Keratinocyte (primary cell): ENCODE measurements around the gene GPR157. TPM values are rescaled to one million over a fixed set of nuclear protein-coding genes. Genes with fewer than 3 reads are reported as not detected.
A peak's percentile ranks its signal among the peaks of the same experiment; 100 is the strongest.

Experiments
- DNase-seq: peaks from one replicate; pipeline ENCODE4 v3.0.0-alpha.2; 2011; ENCODE audit warnings: low read depth, missing footprints, low spot score
- FAIRE-seq: peaks from 2 replicates; lab custom pipeline; 2011; peaks lifted over from hg19 to GRCh38; lab: Jason Lieb, UNC
- H2AFZ ChIP-seq: 2 replicates; pipeline ENCODE4 v1.6.0; 2012; ENCODE audit warnings: low read length, control low read depth, inconsistent platforms; ENCODE audit not compliant: control insufficient read depth
- H3K27ac ChIP-seq: 2 replicates; pipeline ENCODE4 v1.5.1; 2011; ENCODE audit warnings: low read length; ENCODE audit not compliant: control insufficient read depth, insufficient read depth
- H3K27me3 ChIP-seq: 3 replicates; pipeline ENCODE4 v1.6.0; 2011; ENCODE audit warnings: low read length; ENCODE audit not compliant: control insufficient read depth, insufficient read depth; ENCODE audit errors: extremely low read depth
- H3K36me3 ChIP-seq, 2 experiments: 2 replicates in 1 of 2; 3 replicates in 1 of 2; pipeline ENCODE4 v1.5.1; 2011; ENCODE audit warnings: low read length in 2 of 2, mild to moderate bottlenecking in 1 of 2; ENCODE audit not compliant: control insufficient read depth in 2 of 2, insufficient read depth in 2 of 2; ENCODE audit errors: extremely low read depth in 1 of 2
- H3K4me1 ChIP-seq: 3 replicates; pipeline ENCODE4 v1.5.1; 2011; ENCODE audit warnings: low read length; ENCODE audit not compliant: control insufficient read depth, insufficient read depth; ENCODE audit errors: extremely low read depth
- H3K4me2 ChIP-seq: 3 replicates; pipeline ENCODE4 v1.6.0; 2011; ENCODE audit warnings: low read depth, low read length; ENCODE audit not compliant: control insufficient read depth, insufficient read depth; ENCODE audit errors: extremely low read depth
- H3K4me3 ChIP-seq, 3 experiments: fragments of 200-600 bp in 1 of 3; sonication (generic) in 1 of 3; 2 replicates in 2 of 3; 3 replicates in 1 of 3; pipeline ENCODE4 v1.5.1; 2011 to 2016; ENCODE audit warnings: low read length in 3 of 3, mild to moderate bottlenecking in 3 of 3, control low read depth in 2 of 3, inconsistent platforms in 1 of 3, low read depth in 1 of 3, mixed read lengths in 1 of 3, mixed run types in 1 of 3, moderate library complexity in 1 of 3; ENCODE audit not compliant: control insufficient read depth in 2 of 3, insufficient read depth in 2 of 3; ENCODE audit errors: extremely low read depth in 1 of 3
- H3K79me2 ChIP-seq: 2 replicates; pipeline ENCODE4 v1.6.0; 2012; ENCODE audit warnings: low read length; ENCODE audit not compliant: control insufficient read depth, insufficient read depth
- H3K9ac ChIP-seq: 3 replicates; pipeline ENCODE4 v1.6.0; 2011; ENCODE audit warnings: low read length; ENCODE audit not compliant: control insufficient read depth, insufficient read depth; ENCODE audit errors: extremely low read depth
- H3K9me1 ChIP-seq: 3 replicates; pipeline ENCODE4 v1.6.0; 2011; ENCODE audit warnings: low read length; ENCODE audit not compliant: control insufficient read depth, insufficient read depth; ENCODE audit errors: extremely low read depth
- H3K9me3 ChIP-seq: 2 replicates; pipeline ENCODE4 v1.5.1; 2012; ENCODE audit warnings: low read depth, low read length; ENCODE audit not compliant: control insufficient read depth
- H4K20me1 ChIP-seq: 3 replicates; pipeline ENCODE4 v1.6.0; 2011; ENCODE audit warnings: low read length; ENCODE audit not compliant: control insufficient read depth, insufficient read depth; ENCODE audit errors: extremely low read depth
- CTCF ChIP-seq, 3 experiments: IDR thresholded peaks in 1 of 3; conservative IDR thresholded peaks in 1 of 3; optimal IDR thresholded peaks in 1 of 3; 2 replicates in 2 of 3; 3 replicates in 1 of 3; pipeline versions ENCODE3 to v1.5.1; 2011; ENCODE audit warnings: low read length in 3 of 3, mild to moderate bottlenecking in 3 of 3, moderate library complexity in 2 of 3, control low read depth in 1 of 3, inconsistent platforms in 1 of 3; ENCODE audit not compliant: insufficient read depth in 2 of 3; ENCODE audit errors: extremely low read depth in 1 of 3
- EZH2 ChIP-seq: IDR thresholded peaks from one replicate; pipeline ENCODE4 v1.6.1; 2012; ENCODE audit warnings: inconsistent platforms, mild to moderate bottlenecking, low read length, moderate library complexity
- dilution Hi-C: fragments of 300-500 bp; cut with MboI; formaldehyde crosslinking; loops from one replicate; pipeline ENCODE4 v1.7.0; 2020; ENCODE audit warnings: low sequenced_read_pairs; ENCODE audit not compliant: extremely low pct_ligation_motif_present
- polyA plus RNA-seq, 5 experiments: library from polyadenylated mRNA; depleted of rRNA in 3 of 5; stranded (reverse) in 3 of 5; stranded (forward) in 1 of 5; unstranded in 1 of 5; fragments of >200 nt; gene quantifications; 1 replicate in 1 of 5; 2 replicates in 3 of 5; 3 replicates in 1 of 5; pipeline versions ENCODE4 v1.2.1 to v1.2.3, GENCODE V29; 2011 to 2012; ENCODE audit warnings: missing spikeins in 2 of 5, low read depth in 1 of 5, low replicate concordance in 1 of 5

GPR157 gene
- polyA plus RNA-seq, 1 donor (not counting 4 experiments of a cell fraction or from before 2014, with no cell fraction given) = 6.5 TPM

DNA sequence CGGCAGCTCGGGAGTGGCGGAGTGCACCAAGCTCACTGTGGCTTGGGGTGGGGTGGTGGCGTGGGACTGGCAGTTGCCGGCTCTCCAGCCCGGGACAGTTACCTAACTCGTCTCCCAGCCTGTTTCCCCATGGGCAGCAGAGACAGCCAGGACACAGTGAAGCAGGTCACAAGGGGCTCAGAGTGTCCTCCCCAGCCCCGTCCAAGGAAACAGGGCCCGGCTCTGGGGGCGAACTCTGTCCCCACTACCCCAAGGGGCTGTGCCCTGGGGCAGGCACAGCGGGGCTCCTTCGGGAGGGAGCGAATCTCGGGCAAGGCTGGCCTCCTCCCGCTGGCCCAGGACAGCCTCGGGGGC, 759 bp downstream of the GPR157 start:
- peak overlapping the region; percentile 84 for H3K9ac ChIP-seq
- FAIRE-seq (no peak), DNase-seq (no peak)
- peak overlapping the region; percentile 82 for H2AFZ ChIP-seq
- no peaks in the 10 kb centered on the region for H3K27me3 ChIP-seq
- peaks cover 21% of the 10 kb centered on the region for H3K79me2 ChIP-seq
- H3K9me1 ChIP-seq = no peaks in the 10 kb centered on the region
- peaks cover 43% of the 10 kb centered on the region for H3K4me1 ChIP-seq
- no peaks in the 10 kb centered on the region for H3K36me3 ChIP-seq
- TF ChIP-seq CTCF (optimal IDR thresholded peaks at IDR 0.05 in 1 of 3, IDR thresholded peaks at IDR 0.05 in 1 of 3, conservative IDR thresholded peaks at IDR 0.05 in 1 of 3; ENCODE audit: extremely low read depth in 1 of 3, insufficient read depth in 2 of 3, low read length in 3 of 3) (no peak), EZH2 (no peak)
- H3K4me2 ChIP-seq = peak overlapping the region; percentile 99
- no peaks in the 10 kb centered on the region for H3K9me3 ChIP-seq
- dilution Hi-C loops = no loop called here
- H3K27ac ChIP-seq = peak overlapping the region; percentile 63
- H3K4me3 ChIP-seq = peak overlapping the region; percentile 64 to 92 (median 83)
- H4K20me1 ChIP-seq = no peaks in the 10 kb centered on the region

DNA sequence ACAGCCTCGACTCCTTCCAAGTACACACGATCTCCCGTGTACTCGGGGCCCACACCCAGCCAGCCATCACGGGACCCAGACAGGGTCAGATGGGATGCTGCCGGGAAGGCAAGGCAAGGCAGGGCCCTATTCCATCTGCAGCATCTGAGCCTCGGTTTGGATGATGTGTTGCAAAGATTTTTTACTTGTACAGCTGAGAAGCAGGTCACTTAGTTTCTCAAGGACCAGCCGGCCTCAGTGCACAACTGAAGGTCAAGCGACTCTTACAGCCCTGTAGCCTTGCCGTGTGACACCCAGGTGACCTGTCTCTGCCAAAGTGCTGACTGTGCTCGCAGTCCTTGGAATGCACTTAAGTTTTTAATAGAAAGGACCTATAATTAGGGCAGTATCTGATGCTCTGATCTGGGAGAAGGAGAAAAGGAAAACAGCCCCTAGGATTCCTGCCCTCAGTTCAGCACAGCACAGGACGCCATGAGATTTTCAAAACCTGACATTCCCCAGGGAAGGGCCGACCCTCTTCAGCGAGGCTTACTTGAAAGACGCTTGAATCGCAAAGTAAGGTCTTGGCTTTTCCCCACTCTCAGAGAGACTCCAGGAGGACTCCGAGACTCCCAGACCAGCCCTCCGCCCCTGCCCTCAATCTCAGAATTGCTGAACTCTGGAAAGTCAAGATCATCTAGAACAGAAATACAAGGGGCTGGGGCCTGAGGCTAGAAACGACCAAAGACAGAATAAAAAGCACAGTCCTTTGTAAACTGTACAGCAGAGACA, 1.3 kb downstream of the GPR157 start:
- TF ChIP-seq EZH2 (no peak), CTCF (optimal IDR thresholded peaks at IDR 0.05 in 1 of 3, IDR thresholded peaks at IDR 0.05 in 1 of 3, conservative IDR thresholded peaks at IDR 0.05 in 1 of 3; ENCODE audit: extremely low read depth in 1 of 3, insufficient read depth in 2 of 3, low read length in 3 of 3) (no peak)
- peak overlapping the region; percentile 99 for H3K4me2 ChIP-seq
- H3K4me3 ChIP-seq = peak overlapping the region; percentile 64 to 92 (median 83)
- FAIRE-seq (peak; percentile 52), DNase-seq (no peak)
- no peaks in the 10 kb centered on the region for H4K20me1 ChIP-seq
- H3K27ac ChIP-seq = peak overlapping the region; percentile 63
- H2AFZ ChIP-seq = peak overlapping the region; percentile 82
- H3K79me2 ChIP-seq = peaks cover 21% of the 10 kb centered on the region
- no peaks in the 10 kb centered on the region for H3K27me3 ChIP-seq
- dilution Hi-C loops = no loop called here
- H3K36me3 ChIP-seq = no peaks in the 10 kb centered on the region
- no peaks in the 10 kb centered on the region for H3K9me1 ChIP-seq
- peaks cover 43% of the 10 kb centered on the region for H3K4me1 ChIP-seq
- no peaks in the 10 kb centered on the region for H3K9me3 ChIP-seq
- peak overlapping the region; percentile 84 for H3K9ac ChIP-seq
